ENCODE data around the gene PPP3R1. TPM values are rescaled to one million over a fixed set of nuclear protein-coding genes. Genes with fewer than 3 reads are reported as not detected.

Gene PPP3R1
- total RNA-seq, 1 donor from 2014 or later: 65.7 TPM

Other genes with a start within 250 kb of the PPP3R1 start
- 20.9 TPM for gene C1D, start 189.5 kb downstream of the PPP3R1 start, total RNA-seq (ENCODE audit: unreplicated experiment)
- gene PNO1, start 94.6 kb downstream of the PPP3R1 start, total RNA-seq (ENCODE audit: unreplicated experiment): 11.4 TPM
- gene CNRIP1, start 67.4 kb upstream of the PPP3R1 start, total RNA-seq (ENCODE audit: unreplicated experiment): 21.8 TPM
- gene PLEK, start 112.8 kb upstream of the PPP3R1 start, total RNA-seq (ENCODE audit: unreplicated experiment): not detected
- gene FBXO48, start 214.8 kb upstream of the PPP3R1 start, total RNA-seq (ENCODE audit: unreplicated experiment): 1.6 TPM
- 12.9 TPM for gene APLF, start 215.1 kb upstream of the PPP3R1 start, total RNA-seq (ENCODE audit: unreplicated experiment)